GM23248 (cell line): ENCODE measurements around the gene LFNG. TPM values are rescaled to one million over a fixed set of nuclear protein-coding genes. Genes with fewer than 3 reads are reported as not detected.

ENCODE experiments used
- DNase-seq: peaks from one replicate; pipeline ENCODE4 v3.0.0-alpha.2; 2015
- H2AFZ ChIP-seq: fragments of 200-600 bp; sonication (generic); 2 replicates; pipeline ENCODE4 v1.6.1; 2016; ENCODE audit warnings: antibody characterized with exemption
- H3F3A ChIP-seq: fragments of 200-600 bp; sonication (generic); 2 replicates; pipeline ENCODE4 v1.6.1; 2016; ENCODE audit warnings: mild to moderate bottlenecking, antibody characterized with exemption, mixed run types; ENCODE audit not compliant: insufficient read depth
- H3K27ac ChIP-seq: fragments of 200-600 bp; sonication (generic); 2 replicates; pipeline ENCODE4 v1.5.1; 2016; ENCODE audit warnings: mild to moderate bottlenecking
- H3K27me3 ChIP-seq: fragments of 200-600 bp; sonication (generic); replicated peaks from 2 replicates; pipeline ENCODE4 v1.6.1; 2016; ENCODE audit warnings: mild to moderate bottlenecking; ENCODE audit not compliant: insufficient read depth
- H3K36me3 ChIP-seq: fragments of 200-600 bp; sonication (generic); 2 replicates; pipeline ENCODE4 v1.6.1; 2016; ENCODE audit warnings: low read depth, mild to moderate bottlenecking
- H3K4me1 ChIP-seq: fragments of 200-600 bp; sonication (generic); 2 replicates; pipeline ENCODE4 v1.6.1; 2016; ENCODE audit warnings: mild to moderate bottlenecking; ENCODE audit not compliant: insufficient read depth
- H3K4me2 ChIP-seq: fragments of 200-600 bp; sonication (generic); one replicate; pipeline ENCODE4 v1.6.1; 2016; ENCODE audit warnings: mild to moderate bottlenecking; ENCODE audit not compliant: unreplicated experiment
- H3K4me3 ChIP-seq: fragments of 200-600 bp; sonication (generic); 2 replicates; pipeline ENCODE4 v1.5.1; 2016; ENCODE audit warnings: mild to moderate bottlenecking
- H3K79me2 ChIP-seq: fragments of 200-600 bp; sonication (generic); 2 replicates; pipeline ENCODE4 v1.6.1; 2016; ENCODE audit warnings: mild to moderate bottlenecking; ENCODE audit not compliant: insufficient read depth
- H3K9ac ChIP-seq: fragments of 200-600 bp; sonication (generic); 2 replicates; pipeline ENCODE4 v1.6.1; 2016; ENCODE audit warnings: mild to moderate bottlenecking
- H3K9me2 ChIP-seq: fragments of 200-600 bp; sonication (generic); 2 replicates; pipeline ENCODE4 v1.6.1; 2016; ENCODE audit warnings: mixed run types, mild to moderate bottlenecking, moderate library complexity; ENCODE audit not compliant: insufficient read depth
- H3K9me3 ChIP-seq: fragments of 200-600 bp; sonication (generic); one replicate; pipeline ENCODE4 v1.6.1; 2017; ENCODE audit warnings: low read depth
- H4K20me1 ChIP-seq: fragments of 200-600 bp; sonication (generic); 2 replicates; pipeline ENCODE4 v1.6.0; 2016; ENCODE audit not compliant: insufficient read depth
- EZH2 ChIP-seq: fragments of 200-600 bp; sonication (generic); IDR thresholded peaks from 2 replicates; pipeline ENCODE4 v1.6.1; 2018; ENCODE audit warnings: antibody characterized with exemption, mild to moderate bottlenecking; ENCODE audit not compliant: insufficient read depth, poor library complexity, severe bottlenecking
- EZH2phosphoT487 ChIP-seq: fragments of 200-600 bp; sonication (generic); IDR thresholded peaks from 2 replicates; pipeline ENCODE4 v1.6.1; 2018; ENCODE audit warnings: antibody characterized with exemption, moderate library complexity, mild to moderate bottlenecking, low read depth; ENCODE audit not compliant: insufficient read depth
- WGBS, 2 experiments: methylation state at CpG; one replicate each; pipeline ENCODE4 v1.1.6; 2015 to 2017; ENCODE audit warnings: low lambda C conversion rate in 2 of 2, low coverage in 1 of 2; ENCODE audit errors: missing lambda C conversion rate in 2 of 2; 5-methylcytosine and 5-hydroxymethylcytosine counted together
- in situ Hi-C: fragments of 300-500 bp; cut with MboI; formaldehyde crosslinking; loops from 2 replicates; pipeline ENCODE4 v1.15.0; 2020
- polyA plus RNA-seq: library from polyadenylated mRNA; unstranded; fragments of >200 nt; fragmentation: Nextera tagmentation; extraction: Ambion mirVana; gene quantifications from 2 replicates; pipeline ENCODE4 v1.2.1, GENCODE V29; 2016
- total RNA-seq: library from RNA; depleted of rRNA; stranded (reverse); fragments of >200 nt; shearing (Covaris generic); gene quantifications from 2 replicates; pipeline ENCODE4 v1.2.3, GENCODE V29; 2014

LFNG gene
- total and polyA plus RNA-seq, 2 experiments from 2014 or later: 0.18 to 3.6 TPM

GRCh38 chr7:2566348-2566889 lies 46.8 kb downstream of the LFNG start:
- peaks cover 46% of the 10 kb centered on the region for H3K79me2 ChIP-seq
- H3K4me3 ChIP-seq: no peak overlapping the region
- no peak for DNase-seq
- H3K9ac ChIP-seq: no peak overlapping the region
- no peaks in the 10 kb centered on the region for H3K36me3 ChIP-seq
- in situ Hi-C loops: no loop called here
- H4K20me1 ChIP-seq: no peaks in the 10 kb centered on the region
- TF ChIP-seq EZH2 (no peak), EZH2phosphoT487 (no peak)
- no peak overlapping the region for H3K4me2 ChIP-seq
- H3F3A ChIP-seq: no peaks in the 10 kb centered on the region
- WGBS, 2 experiments: 73% methylated on average over 8 of the region's 8 CpGs
- H3K9me3 ChIP-seq: no peaks in the 10 kb centered on the region
- no peak overlapping the region for H2AFZ ChIP-seq
- no peaks in the 10 kb centered on the region for H3K4me1 ChIP-seq
- H3K9me2 ChIP-seq: no peaks in the 10 kb centered on the region
- no peaks in the 10 kb centered on the region for H3K27me3 ChIP-seq
- H3K27ac ChIP-seq: no peak overlapping the region

- WGBS, 2 experiments: 52 to 53% methylated on average over 28 of the region's 28 CpGs
- no peaks in the 10 kb centered on the region for H3K27me3 ChIP-seq
- no peaks in the 10 kb centered on the region for H3K9me2 ChIP-seq
- H3K4me3 ChIP-seq: no peak overlapping the region
- H3K4me2 ChIP-seq: no peak overlapping the region
- TF ChIP-seq EZH2 (no peak), EZH2phosphoT487 (no peak)
- peak; percentile 32 for DNase-seq
- H3K4me1 ChIP-seq: no peaks in the 10 kb centered on the region
- H3F3A ChIP-seq: no peaks in the 10 kb centered on the region
- no peaks in the 10 kb centered on the region for H4K20me1 ChIP-seq
- H3K9me3 ChIP-seq: no peaks in the 10 kb centered on the region
- no peak overlapping the region for H3K9ac ChIP-seq
- H3K27ac ChIP-seq: no peak overlapping the region
- H3K79me2 ChIP-seq: peaks cover 40% of the 10 kb centered on the region
- H2AFZ ChIP-seq: no peak overlapping the region
- in situ Hi-C loops: no loop called here
- no peaks in the 10 kb centered on the region for H3K36me3 ChIP-seq
Observed at GRCh38 chr7:2566890-2567678, 47.5 kb downstream of the LFNG start.

GRCh38 chr7:2567679-2568278 lies 48.2 kb downstream of the LFNG start:
- Histone ChIP-seq H3K79me2 (peaks cover 33% of the 10 kb centered on the region), H3K4me2 (no peak overlapping the region), H3K4me1 (no peaks in the 10 kb centered on the region), H2AFZ (no peak overlapping the region), H3K9me3 (no peaks in the 10 kb centered on the region), H3K36me3 (no peaks in the 10 kb centered on the region), H3K9ac (no peak overlapping the region), H3K27ac (no peak overlapping the region), H3F3A (no peaks in the 10 kb centered on the region), H3K4me3 (no peak overlapping the region), H4K20me1 (no peaks in the 10 kb centered on the region), H3K9me2 (no peaks in the 10 kb centered on the region), H3K27me3 (no peaks in the 10 kb centered on the region)
- DNase-seq: peak; percentile 44
- TF ChIP-seq EZH2phosphoT487 (no peak), EZH2 (no peak)
- WGBS, 2 experiments: 63 to 70% methylated on average over 15 to 16 of the region's 16 CpGs
- in situ Hi-C loops: no loop called here

- TF ChIP-seq EZH2phosphoT487 (no peak), EZH2 (no peak)
Observed at GRCh38 chr7:2568521-2569223, 49.1 kb downstream of the LFNG start.

More at GRCh38 chr7:2568521-2569223, 49.1 kb downstream of the LFNG start:
- Histone ChIP-seq H3K4me1 (no peaks in the 10 kb centered on the region), H3K9ac (no peak overlapping the region), H2AFZ (no peak overlapping the region), H3F3A (no peaks in the 10 kb centered on the region), H3K4me2 (no peak overlapping the region), H3K9me2 (no peaks in the 10 kb centered on the region), H4K20me1 (no peaks in the 10 kb centered on the region), H3K9me3 (no peaks in the 10 kb centered on the region), H3K27me3 (no peaks in the 10 kb centered on the region), H3K27ac (no peak overlapping the region), H3K36me3 (0 out of 2 replicates have a peak, but pooled peaks cover 4% of the 10 kb centered on the region), H3K79me2 (peaks cover 24% of the 10 kb centered on the region), H3K4me3 (no peak overlapping the region)
- in situ Hi-C loops: no loop called here
- 87 to 89% methylated on average over 24 of the region's 24 CpGs for WGBS, 2 experiments
- no peak for DNase-seq
